Parietal lobe (tissue), 2 donors: ENCODE measurements around the gene NCR1. TPM values are rescaled to one million over a fixed set of nuclear protein-coding genes. Genes with fewer than 3 reads are reported as not detected.

Experiments used
- small RNA-seq: library from RNA; depleted of rRNA; stranded (forward); fragments of <200 nt; gene quantifications from one replicate; pipeline ENCODE3, GENCODE V24; 2014; ENCODE audit warnings: low replicate concordance
- total RNA-seq: library from RNA; depleted of rRNA; stranded (reverse); fragments of >200 nt; gene quantifications from one replicate; pipeline ENCODE4 v1.2.3, GENCODE V29; 2014

The NCR1 gene, protein sequence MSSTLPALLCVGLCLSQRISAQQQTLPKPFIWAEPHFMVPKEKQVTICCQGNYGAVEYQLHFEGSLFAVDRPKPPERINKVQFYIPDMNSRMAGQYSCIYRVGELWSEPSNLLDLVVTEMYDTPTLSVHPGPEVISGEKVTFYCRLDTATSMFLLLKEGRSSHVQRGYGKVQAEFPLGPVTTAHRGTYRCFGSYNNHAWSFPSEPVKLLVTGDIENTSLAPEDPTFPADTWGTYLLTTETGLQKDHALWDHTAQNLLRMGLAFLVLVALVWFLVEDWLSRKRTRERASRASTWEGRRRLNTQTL
- not detected for total RNA-seq

DNA sequence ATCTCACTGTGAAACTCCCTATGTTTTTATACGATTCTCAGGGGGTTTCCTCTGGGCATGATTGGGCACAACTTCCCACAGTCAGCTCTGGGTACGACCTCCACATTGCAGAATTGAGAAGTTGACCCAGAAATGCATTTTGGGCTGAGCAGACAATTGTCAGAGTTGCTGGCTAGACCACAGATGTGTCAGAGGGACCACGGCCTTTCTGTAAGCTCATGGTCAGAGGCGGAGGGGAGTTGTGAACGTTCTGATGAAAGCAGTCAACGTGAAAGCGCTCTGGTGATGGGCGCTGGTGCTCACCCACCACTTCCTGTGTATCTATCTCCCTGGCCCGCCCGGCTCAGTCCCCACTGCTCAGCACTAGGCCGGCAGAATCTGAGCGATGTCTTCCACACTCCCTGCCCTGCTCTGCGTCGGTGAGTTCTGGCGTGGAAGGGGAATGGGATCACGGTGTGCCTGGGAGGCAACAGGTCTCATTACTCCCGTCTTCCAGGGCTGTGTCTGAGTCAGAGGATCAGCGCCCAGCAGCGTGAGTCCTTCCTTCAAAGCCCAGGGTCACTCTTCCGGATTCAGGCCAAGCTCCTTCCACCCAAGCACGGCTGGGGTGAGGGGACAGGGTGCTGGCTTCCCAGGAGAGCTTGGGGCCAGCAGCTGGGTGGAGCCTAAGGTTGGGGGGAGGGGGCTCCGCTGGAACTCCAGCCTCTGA, at the start of gene NCR1:
TSS of gene NCR1 (plus strand) at position 346 of the 709 bp plus-strand sequence. CDS start at position 386, 40 bp downstream.

DNA sequence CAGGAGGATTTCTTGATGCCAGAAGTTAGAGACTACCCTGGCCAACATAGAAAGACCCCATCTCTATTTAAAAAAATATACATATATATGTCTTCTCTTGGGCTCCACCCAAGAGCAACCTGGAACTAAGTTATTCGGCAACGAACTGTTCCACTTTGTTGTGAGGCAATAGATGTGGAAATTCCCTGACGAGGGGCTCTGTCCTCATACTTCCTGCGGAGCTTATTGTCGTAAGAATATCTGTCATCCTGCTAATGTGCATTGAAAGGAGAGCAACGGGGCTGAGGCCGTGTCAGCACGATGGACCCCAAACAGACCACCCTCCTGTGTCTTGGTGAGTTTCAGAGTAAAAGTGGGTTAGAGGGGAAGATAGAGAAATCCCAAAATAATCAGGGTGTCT, 32.0 kb upstream of the NCR1 start, which contains the start of gene FCAR:
TSS of gene FCAR (plus strand) at position 246 of the 400 bp plus-strand sequence. CDS start at position 301, 55 bp downstream.

GRCh38 chr19:54947381-54947780, 41.4 kb downstream of the NCR1 start, which contains the start of gene NLRP7:
Gene NLRP7, minus strand, starts transcription at chr19:54947530.

Small RNA genes lying within 50 kb of the gene (small RNA-seq; reads per million reads assigned to genes)
- gene AC011476.8 (not detected), gene RNU6-222P (not detected)

Other genes with a start within 250 kb of the NCR1 start
- 0.94 TPM for gene LILRB4, start 243.2 kb upstream of the NCR1 start, total RNA-seq
- not detected for gene KIR3DL3, start 181.7 kb upstream of the NCR1 start, total RNA-seq
- gene KIR2DL3, start 167.6 kb upstream of the NCR1 start, total RNA-seq = not detected
- not detected for gene KIR2DL1, start 136.4 kb upstream of the NCR1 start, total RNA-seq
- not detected for gene KIR2DL4, start 102.5 kb upstream of the NCR1 start, total RNA-seq
- gene KIR3DL1, start 89.7 kb upstream of the NCR1 start, total RNA-seq = not detected
- gene KIR2DS4, start 73.5 kb upstream of the NCR1 start, total RNA-seq = not detected
- not detected for gene KIR3DL2, start 55.7 kb upstream of the NCR1 start, total RNA-seq
- not detected for gene FCAR, start 31.9 kb upstream of the NCR1 start, total RNA-seq
- gene NLRP7, start 41.4 kb downstream of the NCR1 start, total RNA-seq = not detected
- gene NLRP2, start 60.2 kb downstream of the NCR1 start, total RNA-seq = 20.0 TPM
- gene GP6, start 132.1 kb downstream of the NCR1 start, total RNA-seq = 0.94 TPM
- 31.0 TPM for gene RDH13, start 157.0 kb downstream of the NCR1 start, total RNA-seq
- 3.1 TPM for gene EPS8L1, start 169.7 kb downstream of the NCR1 start, total RNA-seq
- 32.6 TPM for gene PPP1R12C, start 211.5 kb downstream of the NCR1 start, total RNA-seq
- 0.94 TPM for gene TNNT1, start 243.1 kb downstream of the NCR1 start, total RNA-seq